A673 (cell line): Measurements from ENCODE around the gene C10orf143. TPM values are rescaled to one million over a fixed set of nuclear protein-coding genes. Genes with fewer than 3 reads are reported as not detected.

ENCODE experiments used
- BruUV-seq: library from RNA; stranded (reverse); fragments of 400-500 nt; replicated peaks from 2 replicates; lab custom pipeline; 2021; lab: Mats Ljungman, UMichigan
- CTCF ChIA-PET: fragments of 300-600 bp; sonication (Branson Sonifier 250); formaldehyde crosslinking; loops from one replicate; lab custom pipeline; 2022; ENCODE audit warnings: antibody characterized with exemption; lab: Charles Lee
- POLR2A ChIA-PET: fragments of 300-600 bp; sonication (Branson Sonifier 250); formaldehyde crosslinking; loops from one replicate; lab custom pipeline; 2022; ENCODE audit warnings: antibody characterized with exemption; ENCODE audit not compliant: low non-redundant PET; lab: Charles Lee
- DNase-seq: peaks from one replicate; pipeline ENCODE4 v3.0.0-alpha.2; 2015; ENCODE audit warnings: low spot score
- H3K27ac ChIP-seq: fragments of 200-600 bp; sonication (generic); 2 replicates; pipeline ENCODE4 v1.5.1; 2016; ENCODE audit warnings: mixed run types, low read depth, mild to moderate bottlenecking, mixed read lengths, antibody characterized with exemption, low read length; ENCODE audit not compliant: poor library complexity, severe bottlenecking
- H3K27me3 ChIP-seq: fragments of 200-600 bp; sonication (generic); replicated peaks from 2 replicates; pipeline ENCODE4 v1.6.1; 2017; ENCODE audit warnings: mixed run types, low read depth, mild to moderate bottlenecking, mixed read lengths, antibody characterized with exemption, low read length; ENCODE audit not compliant: insufficient read depth, poor library complexity
- H3K36me3 ChIP-seq: fragments of 200-600 bp; sonication (generic); 2 replicates; pipeline ENCODE4 v1.6.1; 2016; ENCODE audit warnings: mixed run types, mild to moderate bottlenecking, mixed read lengths, antibody characterized with exemption, low read length; ENCODE audit not compliant: insufficient read depth, poor library complexity, severe bottlenecking
- H3K4me1 ChIP-seq: fragments of 200-600 bp; sonication (generic); 2 replicates; pipeline ENCODE4 v1.6.1; 2017; ENCODE audit warnings: mixed run types, mild to moderate bottlenecking, mixed read lengths, antibody characterized with exemption, low read length; ENCODE audit not compliant: insufficient read depth, poor library complexity, severe bottlenecking
- H3K4me3 ChIP-seq: fragments of 200-600 bp; sonication (generic); 2 replicates; pipeline ENCODE4 v1.5.1; 2016; ENCODE audit warnings: low read depth, mixed run types, mild to moderate bottlenecking, mixed read lengths, low read length; ENCODE audit not compliant: poor library complexity, severe bottlenecking
- H3K9me3 ChIP-seq: fragments of 200-600 bp; sonication (generic); 2 replicates; pipeline ENCODE4 v1.6.1; 2016; ENCODE audit warnings: mixed run types, low read depth, mild to moderate bottlenecking, mixed read lengths, antibody characterized with exemption, low read length; ENCODE audit not compliant: poor library complexity, severe bottlenecking
- EZH2 ChIP-seq: fragments of 200-600 bp; sonication (generic); IDR thresholded peaks from 2 replicates; pipeline ENCODE4 v1.6.1; 2017; ENCODE audit warnings: borderline replicate concordance, low read depth, mild to moderate bottlenecking, mixed read lengths, antibody characterized with exemption, low read length; ENCODE audit not compliant: poor library complexity, severe bottlenecking
- intact Hi-C: fragments of 100-400 bp; cut with micrococcal nuclease; formaldehyde crosslinking; loops from one replicate; pipeline ENCODE4 v1.10.0; 2022; ENCODE audit not compliant: unreplicated experiment
- total RNA-seq: library from RNA; stranded (reverse); gene quantifications from 2 replicates; pipeline ENCODE4 v1.2.3, GENCODE V29; 2021
- TF ChIP-seq, protein P1 (sequence below): fragments of 300-800, 200-600 bp; sonication (generic); conservative IDR thresholded peaks from 2 replicates; pipeline ENCODE4 v1.5.1; 2017; ENCODE audit warnings: low read depth, mild to moderate bottlenecking, antibody characterized with exemption, low read length, moderate library complexity, mixed read lengths

C10orf143 gene
- total RNA-seq, 1 experiment from 2014 or later, result 1.8 TPM

- H3K36me3 ChIP-seq, result no peaks in the 10 kb centered on the region
- no peaks in the 10 kb centered on the region for H3K4me1 ChIP-seq
- intact Hi-C loops, result no loop called here
- ChIA-PET POLR2A (no interaction called here), CTCF (no interaction called here)
- TF ChIP-seq, protein P1, sequence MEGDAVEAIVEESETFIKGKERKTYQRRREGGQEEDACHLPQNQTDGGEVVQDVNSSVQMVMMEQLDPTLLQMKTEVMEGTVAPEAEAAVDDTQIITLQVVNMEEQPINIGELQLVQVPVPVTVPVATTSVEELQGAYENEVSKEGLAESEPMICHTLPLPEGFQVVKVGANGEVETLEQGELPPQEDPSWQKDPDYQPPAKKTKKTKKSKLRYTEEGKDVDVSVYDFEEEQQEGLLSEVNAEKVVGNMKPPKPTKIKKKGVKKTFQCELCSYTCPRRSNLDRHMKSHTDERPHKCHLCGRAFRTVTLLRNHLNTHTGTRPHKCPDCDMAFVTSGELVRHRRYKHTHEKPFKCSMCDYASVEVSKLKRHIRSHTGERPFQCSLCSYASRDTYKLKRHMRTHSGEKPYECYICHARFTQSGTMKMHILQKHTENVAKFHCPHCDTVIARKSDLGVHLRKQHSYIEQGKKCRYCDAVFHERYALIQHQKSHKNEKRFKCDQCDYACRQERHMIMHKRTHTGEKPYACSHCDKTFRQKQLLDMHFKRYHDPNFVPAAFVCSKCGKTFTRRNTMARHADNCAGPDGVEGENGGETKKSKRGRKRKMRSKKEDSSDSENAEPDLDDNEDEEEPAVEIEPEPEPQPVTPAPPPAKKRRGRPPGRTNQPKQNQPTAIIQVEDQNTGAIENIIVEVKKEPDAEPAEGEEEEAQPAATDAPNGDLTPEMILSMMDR, result no peak
- TF ChIP-seq EZH2, result no peak
- H3K27me3 ChIP-seq, result no peaks in the 10 kb centered on the region
- DNase-seq, result no peak
- no peak overlapping the region for H3K27ac ChIP-seq
- BruUV-seq, result no TSS peak
- H3K9me3 ChIP-seq, result no peaks in the 10 kb centered on the region
- no peak overlapping the region for H3K4me3 ChIP-seq
Observed at GRCh38 chr10:130015075-130015695, 95.4 kb downstream of the C10orf143 start.

DNA sequence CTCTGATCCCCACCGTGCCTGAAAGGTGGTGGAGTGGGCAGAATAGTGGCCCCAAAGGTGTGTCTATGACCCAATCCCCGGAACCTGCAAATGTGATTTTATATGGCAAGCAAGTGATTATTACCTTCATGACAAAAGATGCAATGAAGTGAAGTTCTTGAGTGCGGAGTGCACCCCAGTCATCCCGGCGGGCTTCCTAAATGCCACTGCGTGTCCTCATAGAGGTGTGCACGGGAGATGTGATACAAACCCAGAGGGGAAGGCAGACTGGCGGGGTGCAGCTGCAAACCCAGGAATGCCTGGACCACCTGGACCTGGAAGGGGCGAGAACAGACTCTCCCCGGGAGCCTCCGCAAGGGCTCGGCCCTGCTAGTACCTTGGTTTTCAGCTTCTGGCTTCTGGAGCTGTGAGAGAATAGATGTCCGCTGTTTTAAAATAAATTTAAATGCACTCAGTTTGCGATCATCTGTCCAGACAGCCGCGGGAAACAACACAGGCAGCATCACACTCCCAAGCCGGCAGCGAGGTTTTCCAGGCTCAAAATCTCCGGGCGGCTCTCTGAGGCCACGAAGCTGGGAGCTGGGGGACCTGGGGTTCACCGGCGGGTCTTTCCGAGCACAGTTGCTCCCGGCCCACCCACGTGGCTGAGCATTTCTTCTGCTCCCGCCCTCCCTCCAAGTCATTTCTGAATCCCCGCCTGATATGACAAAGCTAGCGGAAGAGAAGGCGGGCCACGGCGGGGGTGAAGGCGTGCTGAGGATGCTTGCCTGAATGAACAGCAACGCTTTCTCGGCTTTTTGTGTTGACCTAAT lies 96.2 kb downstream of the C10orf143 start:
- POLR2A ChIA-PET, result no interaction called here
- Histone ChIP-seq H3K4me3 (no peak overlapping the region), H3K9me3 (no peaks in the 10 kb centered on the region), H3K27ac (no peak overlapping the region), H3K27me3 (no peaks in the 10 kb centered on the region), H3K36me3 (no peaks in the 10 kb centered on the region), H3K4me1 (no peaks in the 10 kb centered on the region)
- CTCF ChIA-PET, result no interaction called here
- no peak for DNase-seq
- BruUV-seq, result no TSS peak
- intact Hi-C loops, result no loop called here
- TF ChIP-seq, protein P1, result no peak
- no peak for TF ChIP-seq EZH2

Other genes with a start within 250 kb of the C10orf143 start
- 52.2 and 56.2 TPM in 2 replicates for gene EBF3, start 146.6 kb downstream of the C10orf143 start, total RNA-seq
- 186 and 197 TPM in 2 replicates for gene GLRX3, start 25.6 kb upstream of the C10orf143 start, total RNA-seq